Hepatocyte (in vitro differentiated cells): ENCODE measurements around the gene IL16.

Experiments
- EZH2 ChIP-seq: fragments of 200-600 bp; sonication (generic); IDR thresholded peaks from 2 replicates; pipeline ENCODE4 v1.6.1; 2016; ENCODE audit warnings: antibody characterized with exemption, mild to moderate bottlenecking, borderline replicate concordance
- TF ChIP-seq, protein P1 (sequence below): fragments of 200-600 bp; sonication (generic); IDR thresholded peaks from 2 replicates; pipeline ENCODE4 v1.5.1; 2016; ENCODE audit warnings: antibody characterized with exemption, mild to moderate bottlenecking; ENCODE audit not compliant: poor library complexity

DNA sequence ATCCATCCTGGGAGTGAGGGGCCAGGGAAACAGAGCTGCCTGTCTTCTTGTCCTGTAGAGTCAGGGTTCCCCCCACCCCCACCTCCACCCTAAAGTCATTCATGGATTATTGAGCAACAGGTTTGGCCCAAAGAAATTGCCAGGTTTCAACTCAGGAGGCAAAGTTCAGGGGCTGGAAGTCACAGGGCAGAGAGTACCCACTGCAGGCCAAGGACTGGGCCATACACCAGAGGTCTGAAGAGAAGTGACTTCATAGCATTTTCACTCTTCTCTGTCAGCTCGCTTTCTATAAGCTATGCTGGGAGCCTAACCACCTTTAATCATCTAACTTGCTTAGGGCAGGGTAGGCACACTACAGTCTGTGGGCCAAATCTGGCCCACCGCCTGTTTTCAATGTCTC is 77.2 kb downstream of the IL16 start:
- TF ChIP-seq EZH2: no peak
- TF ChIP-seq, protein P1, sequence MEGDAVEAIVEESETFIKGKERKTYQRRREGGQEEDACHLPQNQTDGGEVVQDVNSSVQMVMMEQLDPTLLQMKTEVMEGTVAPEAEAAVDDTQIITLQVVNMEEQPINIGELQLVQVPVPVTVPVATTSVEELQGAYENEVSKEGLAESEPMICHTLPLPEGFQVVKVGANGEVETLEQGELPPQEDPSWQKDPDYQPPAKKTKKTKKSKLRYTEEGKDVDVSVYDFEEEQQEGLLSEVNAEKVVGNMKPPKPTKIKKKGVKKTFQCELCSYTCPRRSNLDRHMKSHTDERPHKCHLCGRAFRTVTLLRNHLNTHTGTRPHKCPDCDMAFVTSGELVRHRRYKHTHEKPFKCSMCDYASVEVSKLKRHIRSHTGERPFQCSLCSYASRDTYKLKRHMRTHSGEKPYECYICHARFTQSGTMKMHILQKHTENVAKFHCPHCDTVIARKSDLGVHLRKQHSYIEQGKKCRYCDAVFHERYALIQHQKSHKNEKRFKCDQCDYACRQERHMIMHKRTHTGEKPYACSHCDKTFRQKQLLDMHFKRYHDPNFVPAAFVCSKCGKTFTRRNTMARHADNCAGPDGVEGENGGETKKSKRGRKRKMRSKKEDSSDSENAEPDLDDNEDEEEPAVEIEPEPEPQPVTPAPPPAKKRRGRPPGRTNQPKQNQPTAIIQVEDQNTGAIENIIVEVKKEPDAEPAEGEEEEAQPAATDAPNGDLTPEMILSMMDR: no peak
